Smooth muscle cell (in vitro differentiated cells): ENCODE results near the gene TTN. TPM values are rescaled to one million over a fixed set of nuclear protein-coding genes. Genes with fewer than 3 reads are reported as not detected.

ENCODE experiments used
- DNase-seq: peaks from one replicate; lab custom pipeline; 2025; ENCODE audit not compliant: unreplicated experiment; lab: John Stamatoyannopoulos, UW
- H2AFZ ChIP-seq: fragments of 200-600 bp; sonication (generic); 2 replicates; pipeline ENCODE4 v1.6.0; 2016; ENCODE audit warnings: antibody characterized with exemption, low read depth, mild to moderate bottlenecking
- H3F3A ChIP-seq: fragments of 200-600 bp; sonication (generic); 2 replicates; pipeline ENCODE4 v1.6.0; 2017; ENCODE audit warnings: antibody characterized with exemption, low read depth
- H3K27ac ChIP-seq: fragments of 200-600 bp; sonication (generic); 2 replicates; pipeline ENCODE4 v1.5.1; 2016; ENCODE audit warnings: low read depth, mild to moderate bottlenecking
- H3K27me3 ChIP-seq: fragments of 200-600 bp; sonication (generic); 2 replicates; pipeline ENCODE4 v1.6.1; 2016; ENCODE audit warnings: low read depth, mild to moderate bottlenecking
- H3K36me3 ChIP-seq: fragments of 200-600 bp; sonication (generic); 2 replicates; pipeline ENCODE4 v1.5.1; 2016; ENCODE audit warnings: low read depth
- H3K4me1 ChIP-seq: fragments of 200-600 bp; sonication (generic); 2 replicates; pipeline ENCODE4 v1.5.1; 2016; ENCODE audit warnings: low read depth
- H3K4me2 ChIP-seq: fragments of 200-600 bp; sonication (generic); 2 replicates; pipeline ENCODE4 v1.6.0; 2016; ENCODE audit warnings: mild to moderate bottlenecking
- H3K4me3 ChIP-seq: fragments of 200-600 bp; sonication (generic); 2 replicates; pipeline ENCODE4 v1.5.1; 2016; ENCODE audit warnings: mild to moderate bottlenecking
- H3K79me2 ChIP-seq: fragments of 200-600 bp; sonication (generic); 2 replicates; pipeline ENCODE4 v1.6.0; 2016; ENCODE audit warnings: low read depth, mild to moderate bottlenecking
- H3K9ac ChIP-seq: fragments of 200-600 bp; sonication (generic); 2 replicates; pipeline ENCODE4 v1.6.0; 2016; ENCODE audit warnings: low read depth
- H3K9me3 ChIP-seq: fragments of 200-600 bp; sonication (generic); replicated peaks from 2 replicates; pipeline ENCODE4 v1.5.1; 2016; ENCODE audit warnings: low read depth
- H4K20me1 ChIP-seq: fragments of 200-600 bp; sonication (generic); 2 replicates; pipeline ENCODE4 v1.6.0; 2016; ENCODE audit warnings: low read depth
- WGBS: methylation state at CpG from one replicate; pipeline ENCODE4 v1.1.7; 2016; ENCODE audit warnings: low lambda C conversion rate; 5-methylcytosine and 5-hydroxymethylcytosine counted together
- polyA plus RNA-seq: library from polyadenylated mRNA; unstranded; fragments of >200 nt; fragmentation: Nextera tagmentation; extraction: Ambion mirVana; gene quantifications from 2 replicates; pipeline ENCODE4 v1.2.1, GENCODE V29; 2016
- total RNA-seq: library from RNA; depleted of rRNA; stranded (reverse); fragments of >200 nt; gene quantifications from 2 replicates; pipeline ENCODE4 v1.2.3, GENCODE V29; 2014
- TF ChIP-seq, protein P1 (sequence below): fragments of 200-600 bp; sonication (generic); IDR thresholded peaks from 2 replicates; pipeline ENCODE4 v1.5.1; 2017; ENCODE audit warnings: borderline replicate concordance, mild to moderate bottlenecking, antibody characterized with exemption; ENCODE audit not compliant: insufficient read depth, poor library complexity, severe bottlenecking

Gene TTN
- total and polyA plus RNA-seq, 2 experiments from 2014 or later, result 0.25 TPM; not detected in 1

DNA sequence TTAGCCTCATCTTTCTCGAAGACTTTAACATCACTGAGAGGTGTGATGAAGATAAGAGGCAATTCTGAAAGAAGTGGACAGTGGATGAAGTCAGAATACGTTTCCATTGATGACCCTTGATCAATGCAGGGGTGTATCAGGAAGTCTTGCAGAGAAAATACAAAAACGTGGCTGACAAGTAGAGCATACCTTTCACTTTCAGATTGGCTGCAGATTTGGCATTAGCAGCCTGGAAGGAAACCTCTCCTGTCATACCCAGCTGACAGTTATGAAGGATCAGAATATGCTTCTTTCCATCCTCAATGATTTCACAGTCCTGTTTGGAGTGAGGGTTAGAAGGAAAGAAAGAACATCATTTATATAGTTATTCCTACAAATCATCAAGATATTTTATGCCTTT lies 174.5 kb downstream of the TTN start:
- no peak overlapping the region for H3K27ac ChIP-seq
- no peaks in the 10 kb centered on the region for H3F3A ChIP-seq
- H3K36me3 ChIP-seq, result no peaks in the 10 kb centered on the region
- DNase-seq, result no peak
- H3K4me2 ChIP-seq, result no peak overlapping the region
- H3K9ac ChIP-seq, result no peak overlapping the region
- TF ChIP-seq, protein P1, sequence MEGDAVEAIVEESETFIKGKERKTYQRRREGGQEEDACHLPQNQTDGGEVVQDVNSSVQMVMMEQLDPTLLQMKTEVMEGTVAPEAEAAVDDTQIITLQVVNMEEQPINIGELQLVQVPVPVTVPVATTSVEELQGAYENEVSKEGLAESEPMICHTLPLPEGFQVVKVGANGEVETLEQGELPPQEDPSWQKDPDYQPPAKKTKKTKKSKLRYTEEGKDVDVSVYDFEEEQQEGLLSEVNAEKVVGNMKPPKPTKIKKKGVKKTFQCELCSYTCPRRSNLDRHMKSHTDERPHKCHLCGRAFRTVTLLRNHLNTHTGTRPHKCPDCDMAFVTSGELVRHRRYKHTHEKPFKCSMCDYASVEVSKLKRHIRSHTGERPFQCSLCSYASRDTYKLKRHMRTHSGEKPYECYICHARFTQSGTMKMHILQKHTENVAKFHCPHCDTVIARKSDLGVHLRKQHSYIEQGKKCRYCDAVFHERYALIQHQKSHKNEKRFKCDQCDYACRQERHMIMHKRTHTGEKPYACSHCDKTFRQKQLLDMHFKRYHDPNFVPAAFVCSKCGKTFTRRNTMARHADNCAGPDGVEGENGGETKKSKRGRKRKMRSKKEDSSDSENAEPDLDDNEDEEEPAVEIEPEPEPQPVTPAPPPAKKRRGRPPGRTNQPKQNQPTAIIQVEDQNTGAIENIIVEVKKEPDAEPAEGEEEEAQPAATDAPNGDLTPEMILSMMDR, result no peak
- peaks cover 13% of the 10 kb centered on the region for H3K4me1 ChIP-seq
- H4K20me1 ChIP-seq, result no peaks in the 10 kb centered on the region
- H3K4me3 ChIP-seq, result no peak overlapping the region
- H3K27me3 ChIP-seq, result no peaks in the 10 kb centered on the region
- 81% methylated on average over 3 of the region's 3 CpGs for WGBS
- no peaks in the 10 kb centered on the region for H3K9me3 ChIP-seq
- no peaks in the 10 kb centered on the region for H3K79me2 ChIP-seq
- no peak overlapping the region for H2AFZ ChIP-seq

DNA sequence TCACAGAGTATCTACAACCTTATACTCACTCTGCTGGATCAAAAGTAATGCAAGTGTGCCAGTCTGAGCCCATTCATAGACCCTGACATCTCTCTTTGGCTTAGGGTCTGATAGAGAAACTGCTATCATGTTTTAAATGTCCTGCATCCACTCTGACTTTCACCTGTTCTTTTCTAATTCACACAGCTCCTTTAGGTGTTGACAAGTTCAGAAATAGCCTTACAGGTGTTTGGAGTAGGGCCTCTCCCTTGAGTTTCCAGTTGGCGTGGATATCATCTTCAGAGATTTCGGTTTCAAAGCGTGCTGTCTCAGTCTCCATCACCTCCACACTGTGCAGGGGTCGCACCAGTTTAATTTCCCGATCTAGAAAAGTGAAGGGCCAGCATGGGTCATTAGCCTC lies 176.6 kb downstream of the TTN start:
- Histone ChIP-seq H3K36me3 (no peaks in the 10 kb centered on the region), H3K4me3 (no peak overlapping the region), H2AFZ (no peak overlapping the region), H3K4me1 (peaks cover 14% of the 10 kb centered on the region), H4K20me1 (no peaks in the 10 kb centered on the region), H3K79me2 (no peaks in the 10 kb centered on the region), H3K9me3 (no peaks in the 10 kb centered on the region), H3K9ac (no peak overlapping the region), H3K27ac (no peak overlapping the region), H3F3A (no peaks in the 10 kb centered on the region), H3K4me2 (no peak overlapping the region), H3K27me3 (no peaks in the 10 kb centered on the region)
- DNase-seq, result no peak
- 95% methylated on average over 5 of the region's 5 CpGs for WGBS
- TF ChIP-seq, protein P1, result no peak

DNA sequence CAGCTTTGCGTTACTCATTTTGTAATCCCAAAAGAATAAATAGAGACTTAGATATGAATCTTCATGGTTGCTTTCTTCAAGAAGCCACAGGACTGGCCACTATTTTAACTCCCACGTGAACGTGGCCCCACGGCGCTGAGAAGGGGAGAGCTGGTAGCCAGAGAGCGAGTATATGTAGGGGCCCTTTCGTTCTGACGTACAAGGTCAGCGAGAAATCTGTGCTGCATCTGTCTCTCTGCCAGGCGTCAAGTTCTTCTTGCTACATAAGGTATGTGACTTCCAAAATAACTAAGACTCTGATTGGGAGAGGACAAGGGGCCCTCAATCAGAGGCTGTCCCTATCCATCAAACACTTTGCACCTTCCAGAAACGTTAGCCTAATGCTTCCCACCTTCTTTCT lies 177.8 kb downstream of the TTN start:
- TF ChIP-seq, protein P1, result no peak
- no peak overlapping the region for H3K27ac ChIP-seq

DNA sequence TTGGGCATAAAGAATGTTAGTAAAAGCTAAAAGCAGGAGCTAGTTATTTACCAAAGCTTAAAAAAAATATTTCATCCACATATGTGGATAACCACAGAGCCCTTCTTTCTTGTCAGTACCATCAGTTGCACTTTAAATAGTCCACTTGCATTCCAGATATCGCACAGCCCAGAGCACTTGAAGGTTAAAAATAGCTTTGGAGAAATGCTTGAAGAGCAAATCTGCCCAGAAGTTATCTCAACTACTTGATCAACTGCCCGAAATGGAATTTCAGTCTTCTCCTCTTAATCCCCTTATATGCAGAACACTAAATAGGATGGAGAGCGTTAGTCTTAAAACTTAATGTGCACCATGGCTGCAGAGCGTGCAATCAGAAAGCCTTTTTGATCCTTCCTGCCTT lies 178.6 kb downstream of the TTN start:
- DNase-seq, result no peak
- Histone ChIP-seq H3K27ac (no peak overlapping the region), H3K4me3 (no peak overlapping the region), H3K79me2 (no peaks in the 10 kb centered on the region), H3K4me2 (peak overlapping the region; percentile 50), H2AFZ (no peak overlapping the region), H3K27me3 (no peaks in the 10 kb centered on the region), H4K20me1 (no peaks in the 10 kb centered on the region), H3K36me3 (no peaks in the 10 kb centered on the region), H3K9ac (no peak overlapping the region), H3F3A (no peaks in the 10 kb centered on the region), H3K4me1 (peaks cover 14% of the 10 kb centered on the region), H3K9me3 (no peaks in the 10 kb centered on the region)
- WGBS, result 18% methylated on average over 4 of the region's 4 CpGs
- TF ChIP-seq, protein P1, result no peak

More for the DNA sequence above, 177.8 kb downstream of the TTN start:
- 86% methylated on average over 11 of the region's 11 CpGs for WGBS
- DNase-seq, result no peak
- no peaks in the 10 kb centered on the region for H3K9me3 ChIP-seq
- H3K9ac ChIP-seq, result no peak overlapping the region
- peaks cover 14% of the 10 kb centered on the region for H3K4me1 ChIP-seq
- H4K20me1 ChIP-seq, result no peaks in the 10 kb centered on the region
- no peaks in the 10 kb centered on the region for H3F3A ChIP-seq
- H3K36me3 ChIP-seq, result no peaks in the 10 kb centered on the region
- H2AFZ ChIP-seq, result no peak overlapping the region
- no peak overlapping the region for H3K4me2 ChIP-seq
- no peaks in the 10 kb centered on the region for H3K79me2 ChIP-seq
- H3K4me3 ChIP-seq, result no peak overlapping the region
- no peaks in the 10 kb centered on the region for H3K27me3 ChIP-seq
